Mucosa of rectum (tissue), 2 donors: ENCODE data around the gene MYH14.
A peak's percentile ranks its signal among the peaks of the same experiment; 100 is the strongest.
"Not testable (repeated sequence)": the region's sequence is repeated elsewhere in the genome, so short reads cannot be mapped to it uniquely, and the experiment has no call there.

ENCODE experiments used
- H3K27ac ChIP-seq, 2 donors: one replicate each; pipeline ENCODE4 v1.7.0; 2013; ENCODE audit warnings: inconsistent platforms in 2 of 2, low read depth in 2 of 2, low read length in 2 of 2
- H3K27me3 ChIP-seq, 2 donors: one replicate each; pipeline ENCODE4 v1.7.0; 2013; ENCODE audit warnings: low read length in 2 of 2; ENCODE audit not compliant: control insufficient read depth in 2 of 2, insufficient read depth in 2 of 2
- H3K36me3 ChIP-seq, 2 donors: one replicate each; pipeline ENCODE4 v1.7.0; 2013; ENCODE audit warnings: low read length in 2 of 2; ENCODE audit not compliant: control insufficient read depth in 2 of 2, insufficient read depth in 2 of 2
- H3K4me1 ChIP-seq, 2 donors: one replicate each; pipeline ENCODE4 v1.7.0; 2013; ENCODE audit warnings: low read length in 2 of 2, mild to moderate bottlenecking in 1 of 2; ENCODE audit not compliant: control insufficient read depth in 2 of 2, insufficient read depth in 2 of 2
- H3K4me3 ChIP-seq, 2 donors: one replicate each; pipeline ENCODE4 v1.7.0; 2013; ENCODE audit warnings: low read length in 2 of 2
- H3K9ac ChIP-seq, 2 donors: one replicate each; pipeline ENCODE4 v1.7.0; 2013; ENCODE audit warnings: low read length in 2 of 2, low read depth in 1 of 2, mild to moderate bottlenecking in 1 of 2
- H3K9me3 ChIP-seq, 2 donors: one replicate each; pipeline ENCODE4 v1.7.0; 2013; ENCODE audit warnings: low read length in 2 of 2; ENCODE audit not compliant: control insufficient read depth in 2 of 2
- donor health status: healthy.
- donor health status: Normal muscosa, but diverticular disease.

Gene MYH14

GRCh38 chr19:50328873-50329145 lies 125.4 kb downstream of the MYH14 start:
- Histone ChIP-seq H3K36me3 (no peaks in the 10 kb centered on the region), H3K9ac (no peak overlapping the region), H3K4me3 (no peak overlapping the region), H3K27me3 (peaks cover 27 to 35% of the 10 kb centered on the region in 2 donors), H3K4me1 (peaks cover 19 to 24% of the 10 kb centered on the region in 2 donors), H3K27ac (no peak overlapping the region), H3K9me3 (no peaks in the 10 kb centered on the region)

DNA sequence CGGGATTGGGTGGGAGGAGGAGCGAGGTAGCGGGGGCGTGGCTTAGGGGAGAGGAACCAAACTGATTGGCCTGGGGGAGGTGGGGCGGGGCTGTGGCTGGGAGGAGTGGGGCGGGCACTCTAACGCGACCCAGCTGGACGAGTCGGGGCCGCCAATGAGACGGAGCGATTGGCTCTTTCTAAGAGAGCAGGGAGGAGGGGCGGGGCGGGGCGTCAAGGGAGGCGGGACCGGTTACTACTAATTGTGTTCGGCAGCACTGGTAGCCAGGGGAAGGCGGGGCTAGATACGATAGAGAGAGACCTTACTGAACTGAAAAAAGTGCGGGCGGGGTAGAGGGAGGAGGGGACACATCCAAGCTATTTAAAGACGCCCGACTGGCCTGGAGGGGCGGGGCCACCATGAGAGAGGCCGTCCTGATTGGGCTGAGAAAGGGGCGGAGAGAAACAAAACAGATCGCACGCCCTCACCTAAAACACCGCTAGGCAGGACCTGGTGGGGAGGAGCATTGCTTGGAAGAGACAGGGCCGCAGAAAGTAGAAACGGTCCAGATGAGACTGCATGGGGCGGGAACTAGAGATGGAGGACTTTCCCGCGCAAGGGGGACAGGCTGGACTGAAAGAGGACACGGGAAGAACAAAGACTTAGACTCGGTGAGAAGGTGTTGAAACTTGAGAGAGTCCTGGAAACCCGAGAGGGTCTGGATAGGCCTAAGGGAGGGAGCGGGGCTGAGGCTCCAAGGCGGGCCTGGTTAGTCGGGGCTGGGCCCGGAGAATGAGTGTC lies 125.9 kb downstream of the MYH14 start, which contains the start of gene KCNC3:
Gene KCNC3, minus strand, starts transcription at position 232 of the 780 bp plus-strand sequence. CDS start 295 bp downstream, outside the sequence.
- Histone ChIP-seq H3K27me3 (peaks cover 27 to 35% of the 10 kb centered on the region in 2 donors), H3K27ac (peak within 1 kb of the TSS in 1 of 2 donors; percentile 38), H3K4me3 (peak within 1 kb of the TSS; percentile 33 to 59), H3K4me1 (peaks cover 24 to 27% of the 10 kb centered on the region in 2 donors), H3K36me3 (no peaks in the 10 kb centered on the region), H3K9ac (peak within 1 kb of the TSS in 1 of 2 donors; percentile 32), H3K9me3 (no peaks in the 10 kb centered on the region)

GRCh38 chr19:50329926-50330294 lies 126.5 kb downstream of the MYH14 start:
- Histone ChIP-seq H3K4me1 (peaks cover 24 to 27% of the 10 kb centered on the region in 2 donors), H3K4me3 (peak overlapping the region in 1 of 2 donors; percentile 59), H3K27ac (peak overlapping the region in 1 of 2 donors; percentile 38), H3K27me3 (peaks cover 27 to 35% of the 10 kb centered on the region in 2 donors)
- not testable (repeated sequence) for H3K36me3 ChIP-seq, H3K9ac ChIP-seq, H3K9me3 ChIP-seq

GRCh38 chr19:50330365-50331078 lies 127.1 kb downstream of the MYH14 start:
- H3K36me3 ChIP-seq, result no peaks in the 10 kb centered on the region
- peak overlapping the region in 1 of 2 donors; percentile 23 for H3K27ac ChIP-seq
- peaks cover 24 to 27% of the 10 kb centered on the region in 2 donors for H3K4me1 ChIP-seq
- no peaks in the 10 kb centered on the region for H3K9me3 ChIP-seq
- H3K4me3 ChIP-seq, result peak overlapping the region; percentile 33 to 48
- no peak overlapping the region for H3K9ac ChIP-seq
- peaks cover 27 to 36% of the 10 kb centered on the region in 2 donors for H3K27me3 ChIP-seq

GRCh38 chr19:50331221-50331993 lies 128.0 kb downstream of the MYH14 start:
- Histone ChIP-seq H3K9me3 (no peaks in the 10 kb centered on the region), H3K27ac (peak overlapping the region in 1 of 2 donors; percentile 23), H3K36me3 (no peaks in the 10 kb centered on the region), H3K4me1 (peaks cover 20 to 24% of the 10 kb centered on the region in 2 donors), H3K4me3 (peak overlapping the region in 1 of 2 donors; percentile 20), H3K9ac (no peak overlapping the region), H3K27me3 (peaks cover 22 to 32% of the 10 kb centered on the region in 2 donors)

DNA sequence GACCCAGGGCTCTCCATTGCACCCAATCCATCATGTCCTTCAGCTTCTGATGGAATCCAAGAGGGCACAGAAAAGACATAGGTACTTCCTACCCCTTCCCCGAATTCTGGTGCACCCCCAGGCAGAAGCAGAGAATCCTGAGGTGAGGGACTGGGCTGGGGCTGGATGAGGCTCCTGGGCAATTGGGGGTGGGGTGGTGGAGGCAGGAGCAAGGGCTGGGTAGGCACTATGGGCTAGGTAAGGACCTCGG lies 128.5 kb downstream of the MYH14 start:
- peaks cover 20 to 24% of the 10 kb centered on the region in 2 donors for H3K4me1 ChIP-seq
- H3K27me3 ChIP-seq, result peaks cover 17 to 31% of the 10 kb centered on the region in 2 donors
- H3K27ac ChIP-seq, result peak overlapping the region in 1 of 2 donors; percentile 23
- no peaks in the 10 kb centered on the region for H3K9me3 ChIP-seq
- no peaks in the 10 kb centered on the region for H3K36me3 ChIP-seq
- H3K4me3 ChIP-seq, result no peak overlapping the region
- H3K9ac ChIP-seq, result no peak overlapping the region

- no peak overlapping the region for H3K9ac ChIP-seq
Measured at GRCh38 chr19:50332244-50333038, 129.0 kb downstream of the MYH14 start.

GRCh38 chr19:50333235-50333736 lies 129.9 kb downstream of the MYH14 start:
- H3K4me3 ChIP-seq, result peak overlapping the region; percentile 68 to 86
- peak overlapping the region; percentile 7 to 58 for H3K27ac ChIP-seq
- no peaks in the 10 kb centered on the region for H3K36me3 ChIP-seq
- no peaks in the 10 kb centered on the region for H3K9me3 ChIP-seq
- peaks cover 20 to 24% of the 10 kb centered on the region in 2 donors for H3K4me1 ChIP-seq
- H3K27me3 ChIP-seq, result peaks cover 8 to 20% of the 10 kb centered on the region in 2 donors
- H3K9ac ChIP-seq, result peak overlapping the region in 1 of 2 donors; percentile 72

More at GRCh38 chr19:50332244-50333038, 129.0 kb downstream of the MYH14 start:
- peak overlapping the region; percentile 4 to 58 for H3K27ac ChIP-seq
- H3K36me3 ChIP-seq, result no peaks in the 10 kb centered on the region
- H3K9me3 ChIP-seq, result no peaks in the 10 kb centered on the region
- peaks cover 12 to 25% of the 10 kb centered on the region in 2 donors for H3K27me3 ChIP-seq
- peak overlapping the region in 1 of 2 donors; percentile 31 for H3K4me3 ChIP-seq
- H3K4me1 ChIP-seq, result peaks cover 20 to 24% of the 10 kb centered on the region in 2 donors
